Measurements from ENCODE around the gene ZNF217.
A peak's percentile ranks its signal among the peaks of the same experiment; 100 is the strongest.

Gene ZNF217

GRCh38 chr20:53579266-53579580 is 14.4 kb downstream of the ZNF217 start:
- no peak for TF ChIP-seq SPI1 (IDR thresholded peaks at IDR 0.05; ENCODE audit: borderline replicate concordance, low read depth)
- TF ChIP-seq POLR2AphosphoS5 (IDR thresholded peaks at IDR 0.05; ENCODE audit: low read depth), result no peak
- no peak for TF ChIP-seq GABPA (IDR thresholded peaks at IDR 0.05; ENCODE audit: low read depth)
- TF ChIP-seq REST (IDR thresholded peaks at IDR 0.05; ENCODE audit: insufficient replicate concordance, low read depth), result no peak
- no peak for TF ChIP-seq CTCF (IDR thresholded peaks at IDR 0.05; ENCODE audit: insufficient read depth, low read length)
- H3K4me3 ChIP-seq (replicated peaks; ENCODE audit: insufficient read depth, low read length), result peak overlapping the region; percentile 39

GRCh38 chr20:53578492-53579222 is 15.0 kb downstream of the ZNF217 start:
- DNase-seq (ENCODE audit: low read depth in 1 of 2, low spot score in 1 of 2), result peak; percentile 76 to 85
- Histone ChIP-seq H3K4me3 (replicated peaks; ENCODE audit: insufficient read depth, low read length) (peak overlapping the region; percentile 39), H3K27me3 (ENCODE audit: insufficient read depth, poor library complexity, severe bottlenecking) (no peaks in the 10 kb centered on the region), H3K27ac (replicated peaks) (peak overlapping the region; percentile 62)
- TF ChIP-seq REST (IDR thresholded peaks at IDR 0.05; ENCODE audit: insufficient replicate concordance, low read depth) (no peak), GABPA (IDR thresholded peaks at IDR 0.05; ENCODE audit: low read depth) (no peak), CTCF (IDR thresholded peaks at IDR 0.05; ENCODE audit: insufficient read depth, low read length) (peak; percentile 49), POLR2AphosphoS5 (IDR thresholded peaks at IDR 0.05; ENCODE audit: low read depth) (no peak), SPI1 (IDR thresholded peaks at IDR 0.05; ENCODE audit: borderline replicate concordance, low read depth) (no peak)

More at GRCh38 chr20:53579266-53579580, 14.4 kb downstream of the ZNF217 start:
- no peak for DNase-seq (ENCODE audit: low read depth in 1 of 2, low spot score in 1 of 2)
- Histone ChIP-seq H3K27me3 (ENCODE audit: insufficient read depth, poor library complexity, severe bottlenecking) (no peaks in the 10 kb centered on the region), H3K27ac (replicated peaks) (peak overlapping the region; percentile 62)

GRCh38 chr20:53576586-53577318 is 16.9 kb downstream of the ZNF217 start:
- Histone ChIP-seq H3K27me3 (ENCODE audit: insufficient read depth, poor library complexity, severe bottlenecking) (no peaks in the 10 kb centered on the region), H3K4me3 (replicated peaks; ENCODE audit: insufficient read depth, low read length) (no peak overlapping the region), H3K27ac (replicated peaks) (no peak overlapping the region)
- TF ChIP-seq GABPA (IDR thresholded peaks at IDR 0.05; ENCODE audit: low read depth) (no peak), POLR2AphosphoS5 (IDR thresholded peaks at IDR 0.05; ENCODE audit: low read depth) (no peak), SPI1 (IDR thresholded peaks at IDR 0.05; ENCODE audit: borderline replicate concordance, low read depth) (no peak), REST (IDR thresholded peaks at IDR 0.05; ENCODE audit: insufficient replicate concordance, low read depth) (no peak), CTCF (IDR thresholded peaks at IDR 0.05; ENCODE audit: insufficient read depth, low read length) (no peak)
- no peak for DNase-seq (ENCODE audit: low read depth in 1 of 2, low spot score in 1 of 2)
